HCT116 (cell line): Measurements from ENCODE around the gene GCDH.

ENCODE experiments used
- ATF3 ChIP-seq: IDR thresholded peaks from 2 replicates; pipeline ENCODE4 v1.6.1; 2012
- CEBPB ChIP-seq: IDR thresholded peaks from 2 replicates; pipeline ENCODE4 v1.6.1; 2012; ENCODE audit warnings: low read depth
- CTCF ChIP-seq, 3 experiments: fragments of 200-600 bp in 1 of 3; sonication (generic) in 1 of 3; IDR thresholded peaks in 2 of 3; conservative IDR thresholded peaks in 1 of 3; 2 replicates each; pipeline ENCODE4 v1.5.1; 2012 to 2017; ENCODE audit warnings: low read depth in 2 of 3, low read length in 2 of 3, antibody characterized with exemption in 1 of 3, borderline replicate concordance in 1 of 3, control low read depth in 1 of 3, mild to moderate bottlenecking in 1 of 3, mixed read lengths in 1 of 3, mixed run types in 1 of 3, moderate library complexity in 1 of 3; ENCODE audit not compliant: insufficient read depth in 1 of 3
- ELF1 ChIP-seq: IDR thresholded peaks from 2 replicates; pipeline ENCODE4 v1.6.1; 2012; ENCODE audit warnings: low read depth, borderline replicate concordance
- EZH2 ChIP-seq: fragments of 200-600 bp; sonication (generic); IDR thresholded peaks from 2 replicates; pipeline ENCODE4 v1.6.1; 2017; ENCODE audit warnings: antibody characterized with exemption, mixed run types
- FOSL1 ChIP-seq: IDR thresholded peaks from 2 replicates; pipeline ENCODE4 v1.6.1; 2012; ENCODE audit warnings: low read depth
- JUND ChIP-seq: IDR thresholded peaks from 2 replicates; pipeline ENCODE4 v1.6.1; 2012
- POLR2A ChIP-seq: IDR thresholded peaks from 2 replicates; pipeline ENCODE4 v1.7.0; 2011; ENCODE audit warnings: borderline replicate concordance; ENCODE audit not compliant: insufficient read depth, insufficient read length; ENCODE audit errors: extremely low read depth
- REST ChIP-seq: IDR thresholded peaks from 2 replicates; pipeline ENCODE4 v1.6.1; 2012; ENCODE audit warnings: low read depth
- SRF ChIP-seq: IDR thresholded peaks from 2 replicates; pipeline ENCODE4 v1.6.1; 2012; ENCODE audit warnings: low read depth

- no peak for TF ChIP-seq CTCF (IDR thresholded peaks at IDR 0.05 in 2 of 3, conservative IDR thresholded peaks at IDR 0.05 in 1 of 3; ENCODE audit: borderline replicate concordance in 1 of 3, insufficient read depth in 1 of 3, low read depth in 2 of 3, low read length in 2 of 3)
- TF ChIP-seq SRF, result no peak
- TF ChIP-seq POLR2A, result no peak
- no peak for TF ChIP-seq JUND
- no peak for TF ChIP-seq ELF1
- no peak for TF ChIP-seq ATF3
- no peak for TF ChIP-seq EZH2
- no peak for TF ChIP-seq REST
- TF ChIP-seq FOSL1, result no peak
- TF ChIP-seq CEBPB, result no peak
Measured at GRCh38 chr19:12866416-12867119, 24.4 kb upstream of the GCDH start.
